Liver (tissue), 9 donors: ENCODE data around the gene LPP. TPM values are rescaled to one million over a fixed set of nuclear protein-coding genes. Genes with fewer than 3 reads are reported as not detected.

Experiments used
- DNase-seq: peaks from one replicate; pipeline ENCODE4 v3.0.0-alpha.2; 2017; ENCODE audit warnings: low spot score
- H3K27ac ChIP-seq, 2 donors: one replicate each; pipeline ENCODE4 v1.7.0; 2013; ENCODE audit warnings: inconsistent platforms in 2 of 2, low read length in 2 of 2, control low read depth in 1 of 2, low read depth in 1 of 2, mild to moderate bottlenecking in 1 of 2
- H3K27me3 ChIP-seq, 4 donors: one replicate each; pipeline versions ENCODE4 v1.6.1 to v1.7.0; 2013; ENCODE audit warnings: low read length in 3 of 4, inconsistent platforms in 1 of 4, mild to moderate bottlenecking in 1 of 4, moderate library complexity in 1 of 4; ENCODE audit not compliant: control insufficient read depth in 4 of 4, insufficient read depth in 4 of 4
- H3K36me3 ChIP-seq, 4 donors: one replicate each; pipeline versions ENCODE4 v1.6.1 to v1.7.0; 2013; ENCODE audit warnings: low read length in 3 of 4, mild to moderate bottlenecking in 3 of 4, low read depth in 1 of 4, moderate library complexity in 1 of 4; ENCODE audit not compliant: control insufficient read depth in 4 of 4, insufficient read depth in 3 of 4
- H3K4me1 ChIP-seq, 4 donors: one replicate each; pipeline versions ENCODE4 v1.6.1 to v1.7.0; 2013; ENCODE audit warnings: low read length in 3 of 4, mild to moderate bottlenecking in 3 of 4, moderate library complexity in 1 of 4; ENCODE audit not compliant: control insufficient read depth in 4 of 4, insufficient read depth in 4 of 4
- H3K4me3 ChIP-seq, 3 donors: one replicate each; pipeline versions ENCODE4 v1.6.1 to v1.7.0; 2013; ENCODE audit warnings: low read length in 3 of 3, control low read depth in 1 of 3, low read depth in 1 of 3, mild to moderate bottlenecking in 1 of 3
- H3K9ac ChIP-seq, 2 donors: one replicate each; pipeline ENCODE4 v1.7.0; 2013; ENCODE audit warnings: low read length in 2 of 2, mild to moderate bottlenecking in 2 of 2, moderate library complexity in 2 of 2, control low read depth in 1 of 2, low read depth in 1 of 2
- H3K9me3 ChIP-seq, 4 donors: one replicate each; pipeline versions ENCODE4 v1.6.1 to v1.7.0; 2013; ENCODE audit warnings: low read length in 3 of 4; ENCODE audit not compliant: control insufficient read depth in 4 of 4
- FOXA1 ChIP-seq: IDR thresholded peaks from 2 replicates; pipeline ENCODE4 v1.6.1; 2016; ENCODE audit warnings: antibody characterized with exemption
- FOXA2 ChIP-seq: IDR thresholded peaks from 2 replicates; pipeline ENCODE4 v1.6.1; 2016; ENCODE audit warnings: antibody characterized with exemption
- GABPA ChIP-seq, 2 donors: IDR thresholded peaks in 1 of 2; conservative IDR thresholded peaks in 1 of 2; 2 replicates each; pipeline ENCODE4 v1.6.1; 2016; ENCODE audit warnings: antibody characterized with exemption in 2 of 2, mild to moderate bottlenecking in 1 of 2, moderate library complexity in 1 of 2
- HNF4A ChIP-seq, 2 donors: conservative IDR thresholded peaks; 2 replicates each; pipeline ENCODE4 v1.6.1; 2016; ENCODE audit warnings: antibody characterized with exemption in 2 of 2, mild to moderate bottlenecking in 2 of 2
- HNF4G ChIP-seq: IDR thresholded peaks from 2 replicates; pipeline ENCODE4 v1.6.1; 2016; ENCODE audit warnings: antibody characterized with exemption
- JUND ChIP-seq, 2 donors: IDR thresholded peaks; 2 replicates each; pipeline ENCODE4 v1.6.1; 2016; ENCODE audit warnings: antibody characterized with exemption in 2 of 2
- NR2F2 ChIP-seq: IDR thresholded peaks from 2 replicates; pipeline ENCODE4 v1.6.1; 2016; ENCODE audit warnings: antibody characterized with exemption
- RAD21 ChIP-seq, 2 donors: IDR thresholded peaks; 2 replicates each; pipeline ENCODE4 v1.6.1; 2016; ENCODE audit warnings: antibody characterized with exemption in 2 of 2, mild to moderate bottlenecking in 2 of 2
- REST ChIP-seq: IDR thresholded peaks from 2 replicates; pipeline ENCODE4 v1.6.1; 2016; ENCODE audit warnings: antibody characterized with exemption, mild to moderate bottlenecking
- RXRA ChIP-seq, 2 donors: IDR thresholded peaks; 2 replicates each; pipeline ENCODE4 v1.6.1; 2017 to 2018; ENCODE audit warnings: antibody characterized with exemption in 2 of 2, mild to moderate bottlenecking in 1 of 2
- SP1 ChIP-seq: IDR thresholded peaks from 2 replicates; pipeline ENCODE4 v1.6.1; 2018; ENCODE audit warnings: antibody characterized with exemption, mild to moderate bottlenecking
- TAF1 ChIP-seq: conservative IDR thresholded peaks from 2 replicates; pipeline ENCODE4 v1.6.1; 2016; ENCODE audit warnings: antibody characterized with exemption, mild to moderate bottlenecking
- YY1 ChIP-seq: IDR thresholded peaks from 2 replicates; pipeline ENCODE4 v1.6.1; 2016; ENCODE audit warnings: antibody characterized with exemption, mild to moderate bottlenecking
- WGBS: extraction: QIAGEN DNeasy Blood & Tissue Kit; methylation state at CpG from one replicate; pipeline ENCODE4 v1.1.7; 2013; 5-methylcytosine and 5-hydroxymethylcytosine counted together
- polyA plus RNA-seq, 2 donors: library from polyadenylated mRNA; stranded (reverse) in 1 of 2; unstranded in 1 of 2; fragments of 200-250 nt in 1 of 2; fragments of >200 nt in 1 of 2; fragmentation: Nextera tagmentation in 1 of 2; extraction: Ambion mirVana in 1 of 2; gene quantifications; one replicate each; pipeline versions ENCODE4 v1.2.1 to v1.2.3, GENCODE V29; 2013 to 2015
- total RNA-seq, 2 donors: library from RNA; depleted of rRNA; stranded (reverse); fragments of >200 nt; gene quantifications; one replicate each; pipeline ENCODE4 v1.2.3, GENCODE V29; 2014
- TF ChIP-seq, protein P1 (sequence below): IDR thresholded peaks from 2 replicates; pipeline ENCODE4 v1.6.1; 2016; ENCODE audit warnings: antibody characterized with exemption
- TF ChIP-seq, protein P2 (sequence below): fragments of 150-350 bp; IDR thresholded peaks from 2 replicates; pipeline ENCODE4 v1.5.1; 2017; ENCODE audit warnings: improper control_type of control experiment, low read depth, low read length; ENCODE audit not compliant: missing input control
- TF ChIP-seq, protein P3 (sequence below): IDR thresholded peaks from 2 replicates; pipeline ENCODE4 v1.6.1; 2016; ENCODE audit warnings: antibody characterized with exemption
- donor health status: healthy.
- donor health status: healthy.
- donor health status: healthy.
- donor health status: healthy.
- donor health status: healthy.

LPP gene
- total and polyA plus RNA-seq, 4 donors, result 3.3 to 53.7 (median 28.2) TPM

DNA sequence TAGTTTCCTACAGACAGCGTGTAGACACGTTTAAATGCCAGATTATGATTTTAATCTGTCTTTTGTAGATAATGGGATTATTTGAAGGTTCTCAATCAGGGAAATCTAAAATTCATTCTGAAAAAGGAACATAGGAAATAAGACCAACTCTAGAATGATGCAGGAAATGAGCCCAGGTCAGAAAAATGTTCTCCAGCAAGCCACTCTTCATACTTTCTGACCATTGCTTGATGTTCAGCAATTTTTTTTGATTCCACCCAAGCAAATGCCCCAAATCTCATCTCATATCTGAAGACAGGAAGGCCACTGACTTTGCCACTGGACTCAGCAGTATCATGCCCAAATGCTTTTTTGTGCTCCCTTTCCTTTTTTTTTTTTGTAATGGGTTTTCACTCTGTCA, 373.4 kb downstream of the LPP start:
- peaks cover 0 to 8% (median 2%) of the 10 kb centered on the region in 4 donors for H3K36me3 ChIP-seq
- WGBS, result 97% methylated on average over 2 of the region's 2 CpGs
- H3K9ac ChIP-seq, result no peak overlapping the region
- no peaks in the 10 kb centered on the region for H3K27me3 ChIP-seq
- no peak overlapping the region for H3K4me3 ChIP-seq
- no peak overlapping the region for H3K27ac ChIP-seq
- no peak for DNase-seq
- TF ChIP-seq RAD21 (IDR thresholded peaks at IDR 0.05) (no peak), NR2F2 (no peak), REST (no peak), FOXA2 (no peak), TAF1 (no peak), RXRA (IDR thresholded peaks at IDR 0.05) (no peak), HNF4G (no peak), JUND (IDR thresholded peaks at IDR 0.05) (no peak), SP1 (no peak), FOXA1 (no peak)
- TF ChIP-seq, protein P1, sequence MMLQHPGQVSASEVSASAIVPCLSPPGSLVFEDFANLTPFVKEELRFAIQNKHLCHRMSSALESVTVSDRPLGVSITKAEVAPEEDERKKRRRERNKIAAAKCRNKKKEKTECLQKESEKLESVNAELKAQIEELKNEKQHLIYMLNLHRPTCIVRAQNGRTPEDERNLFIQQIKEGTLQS, result no peak
- TF ChIP-seq, protein P2, sequence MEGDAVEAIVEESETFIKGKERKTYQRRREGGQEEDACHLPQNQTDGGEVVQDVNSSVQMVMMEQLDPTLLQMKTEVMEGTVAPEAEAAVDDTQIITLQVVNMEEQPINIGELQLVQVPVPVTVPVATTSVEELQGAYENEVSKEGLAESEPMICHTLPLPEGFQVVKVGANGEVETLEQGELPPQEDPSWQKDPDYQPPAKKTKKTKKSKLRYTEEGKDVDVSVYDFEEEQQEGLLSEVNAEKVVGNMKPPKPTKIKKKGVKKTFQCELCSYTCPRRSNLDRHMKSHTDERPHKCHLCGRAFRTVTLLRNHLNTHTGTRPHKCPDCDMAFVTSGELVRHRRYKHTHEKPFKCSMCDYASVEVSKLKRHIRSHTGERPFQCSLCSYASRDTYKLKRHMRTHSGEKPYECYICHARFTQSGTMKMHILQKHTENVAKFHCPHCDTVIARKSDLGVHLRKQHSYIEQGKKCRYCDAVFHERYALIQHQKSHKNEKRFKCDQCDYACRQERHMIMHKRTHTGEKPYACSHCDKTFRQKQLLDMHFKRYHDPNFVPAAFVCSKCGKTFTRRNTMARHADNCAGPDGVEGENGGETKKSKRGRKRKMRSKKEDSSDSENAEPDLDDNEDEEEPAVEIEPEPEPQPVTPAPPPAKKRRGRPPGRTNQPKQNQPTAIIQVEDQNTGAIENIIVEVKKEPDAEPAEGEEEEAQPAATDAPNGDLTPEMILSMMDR, result no peak
- TF ChIP-seq, protein P3, sequence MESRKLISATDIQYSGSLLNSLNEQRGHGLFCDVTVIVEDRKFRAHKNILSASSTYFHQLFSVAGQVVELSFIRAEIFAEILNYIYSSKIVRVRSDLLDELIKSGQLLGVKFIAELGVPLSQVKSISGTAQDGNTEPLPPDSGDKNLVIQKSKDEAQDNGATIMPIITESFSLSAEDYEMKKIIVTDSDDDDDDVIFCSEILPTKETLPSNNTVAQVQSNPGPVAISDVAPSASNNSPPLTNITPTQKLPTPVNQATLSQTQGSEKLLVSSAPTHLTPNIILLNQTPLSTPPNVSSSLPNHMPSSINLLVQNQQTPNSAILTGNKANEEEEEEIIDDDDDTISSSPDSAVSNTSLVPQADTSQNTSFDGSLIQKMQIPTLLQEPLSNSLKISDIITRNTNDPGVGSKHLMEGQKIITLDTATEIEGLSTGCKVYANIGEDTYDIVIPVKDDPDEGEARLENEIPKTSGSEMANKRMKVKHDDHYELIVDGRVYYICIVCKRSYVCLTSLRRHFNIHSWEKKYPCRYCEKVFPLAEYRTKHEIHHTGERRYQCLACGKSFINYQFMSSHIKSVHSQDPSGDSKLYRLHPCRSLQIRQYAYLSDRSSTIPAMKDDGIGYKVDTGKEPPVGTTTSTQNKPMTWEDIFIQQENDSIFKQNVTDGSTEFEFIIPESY, result no peak
- H3K9me3 ChIP-seq, result no peaks in the 10 kb centered on the region
- peaks cover 0 to 1% (median 0%) of the 10 kb centered on the region in 4 donors for H3K4me1 ChIP-seq

DNA sequence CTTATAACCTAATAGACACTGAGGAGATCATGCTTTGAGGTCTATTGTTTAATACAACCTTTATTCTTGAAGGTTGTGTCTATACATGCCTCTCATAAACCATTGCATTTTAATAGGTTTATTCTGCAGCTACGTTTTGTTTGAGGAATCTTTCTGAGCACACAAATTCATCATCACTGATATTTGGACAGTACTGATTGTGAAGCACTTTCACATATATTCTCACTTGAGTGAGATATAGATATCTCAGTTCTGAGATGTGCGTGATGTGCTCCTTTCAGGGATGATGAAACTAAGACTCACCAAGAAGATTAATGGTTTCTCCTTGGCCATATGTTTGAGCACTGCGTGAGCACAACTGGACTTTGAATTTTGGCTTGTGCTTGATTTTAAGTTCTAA, 374.4 kb downstream of the LPP start:
- H3K4me3 ChIP-seq, result no peak overlapping the region
- WGBS, result 74% methylated on average over 3 of the region's 3 CpGs
- DNase-seq, result no peak
- no peak overlapping the region for H3K9ac ChIP-seq
- H3K27me3 ChIP-seq, result no peaks in the 10 kb centered on the region
- H3K27ac ChIP-seq, result no peak overlapping the region
- no peaks in the 10 kb centered on the region for H3K4me1 ChIP-seq
- no peaks in the 10 kb centered on the region for H3K9me3 ChIP-seq
- H3K36me3 ChIP-seq, result peaks cover 0 to 8% (median 2%) of the 10 kb centered on the region in 4 donors
- TF ChIP-seq TAF1, result no peak
- TF ChIP-seq, protein P2, result no peak
- TF ChIP-seq, protein P3, result no peak
- no peak for TF ChIP-seq REST
- TF ChIP-seq YY1, result no peak
- no peak for TF ChIP-seq JUND (IDR thresholded peaks at IDR 0.05)
- TF ChIP-seq GABPA (IDR thresholded peaks at IDR 0.05 in 1 of 2, conservative IDR thresholded peaks at IDR 0.05 in 1 of 2), result no peak
- TF ChIP-seq FOXA2, result no peak
- TF ChIP-seq HNF4A (conservative IDR thresholded peaks at IDR 0.05), result no peak
- no peak for TF ChIP-seq RAD21 (IDR thresholded peaks at IDR 0.05)
- no peak for TF ChIP-seq FOXA1
